ENCODE results near the gene SAMHD1.

The SAMHD1 gene

GRCh38 chr20:36988494-36988966 lies 37.0 kb upstream of the SAMHD1 start:
- H3K4me3 ChIP-seq (ENCODE audit: low read depth, low read length, poor library complexity, severe bottlenecking), result peak overlapping the region; percentile 32
- H3K27ac ChIP-seq (ENCODE audit: low read depth, low read length, poor library complexity, severe bottlenecking), result peak overlapping the region; percentile 51
- no peak for TF ChIP-seq EZH2 (IDR thresholded peaks at IDR 0.05; ENCODE audit: borderline replicate concordance, low read length)
- TF ChIP-seq, protein P1, sequence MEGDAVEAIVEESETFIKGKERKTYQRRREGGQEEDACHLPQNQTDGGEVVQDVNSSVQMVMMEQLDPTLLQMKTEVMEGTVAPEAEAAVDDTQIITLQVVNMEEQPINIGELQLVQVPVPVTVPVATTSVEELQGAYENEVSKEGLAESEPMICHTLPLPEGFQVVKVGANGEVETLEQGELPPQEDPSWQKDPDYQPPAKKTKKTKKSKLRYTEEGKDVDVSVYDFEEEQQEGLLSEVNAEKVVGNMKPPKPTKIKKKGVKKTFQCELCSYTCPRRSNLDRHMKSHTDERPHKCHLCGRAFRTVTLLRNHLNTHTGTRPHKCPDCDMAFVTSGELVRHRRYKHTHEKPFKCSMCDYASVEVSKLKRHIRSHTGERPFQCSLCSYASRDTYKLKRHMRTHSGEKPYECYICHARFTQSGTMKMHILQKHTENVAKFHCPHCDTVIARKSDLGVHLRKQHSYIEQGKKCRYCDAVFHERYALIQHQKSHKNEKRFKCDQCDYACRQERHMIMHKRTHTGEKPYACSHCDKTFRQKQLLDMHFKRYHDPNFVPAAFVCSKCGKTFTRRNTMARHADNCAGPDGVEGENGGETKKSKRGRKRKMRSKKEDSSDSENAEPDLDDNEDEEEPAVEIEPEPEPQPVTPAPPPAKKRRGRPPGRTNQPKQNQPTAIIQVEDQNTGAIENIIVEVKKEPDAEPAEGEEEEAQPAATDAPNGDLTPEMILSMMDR (IDR thresholded peaks at IDR 0.05; ENCODE audit: low read length), result no peak

GRCh38 chr20:36984257-36984638 lies 32.7 kb upstream of the SAMHD1 start:
- no peaks in the 10 kb centered on the region for H3K9me3 ChIP-seq (ENCODE audit: low read length)
- TF ChIP-seq, protein P1 (IDR thresholded peaks at IDR 0.05; ENCODE audit: low read length), result no peak
- no peak for TF ChIP-seq EZH2 (IDR thresholded peaks at IDR 0.05; ENCODE audit: borderline replicate concordance, low read length)
- no peaks in the 10 kb centered on the region for H3F3A ChIP-seq (ENCODE audit: insufficient read depth, low read length)
- H3K27ac ChIP-seq (ENCODE audit: low read depth, low read length, poor library complexity, severe bottlenecking), result no peak overlapping the region
- H4K20me1 ChIP-seq (ENCODE audit: insufficient read depth, low read length), result no peaks in the 10 kb centered on the region
- no peak overlapping the region for H3K4me3 ChIP-seq (ENCODE audit: low read depth, low read length, poor library complexity, severe bottlenecking)
- H3K27me3 ChIP-seq (ENCODE audit: insufficient read depth, low read length), result no peaks in the 10 kb centered on the region
- H3K9ac ChIP-seq (ENCODE audit: low read length), result no peak overlapping the region
- H3K4me1 ChIP-seq (ENCODE audit: insufficient read depth, low read length, severe bottlenecking), result peaks cover 12% of the 10 kb centered on the region
- no peaks in the 10 kb centered on the region for H3K36me3 ChIP-seq (ENCODE audit: insufficient read depth, low read length)
- no peaks in the 10 kb centered on the region for H3K9me2 ChIP-seq (ENCODE audit: low read depth, low read length)
- H3K4me2 ChIP-seq (ENCODE audit: low read length), result no peak overlapping the region
- no peak overlapping the region for H2AFZ ChIP-seq (ENCODE audit: low read length)
- no peaks in the 10 kb centered on the region for H3K79me2 ChIP-seq (ENCODE audit: insufficient read depth, low read length)

More at GRCh38 chr20:36988494-36988966, 37.0 kb upstream of the SAMHD1 start:
- Histone ChIP-seq H3K27me3 (ENCODE audit: insufficient read depth, low read length) (no peaks in the 10 kb centered on the region), H3K36me3 (ENCODE audit: insufficient read depth, low read length) (no peaks in the 10 kb centered on the region), H3K9me3 (ENCODE audit: low read length) (peaks cover 3% of the 10 kb centered on the region), H3F3A (ENCODE audit: insufficient read depth, low read length) (no peaks in the 10 kb centered on the region), H4K20me1 (ENCODE audit: insufficient read depth, low read length) (no peaks in the 10 kb centered on the region), H3K9ac (ENCODE audit: low read length) (peak overlapping the region; percentile 32; the same call in 1 of the 2 replicates), H3K79me2 (ENCODE audit: insufficient read depth, low read length) (no peaks in the 10 kb centered on the region), H3K9me2 (ENCODE audit: low read depth, low read length) (no peaks in the 10 kb centered on the region), H2AFZ (ENCODE audit: low read length) (peak overlapping the region; percentile 71), H3K4me1 (ENCODE audit: insufficient read depth, low read length, severe bottlenecking) (peaks cover 12% of the 10 kb centered on the region), H3K4me2 (ENCODE audit: low read length) (peak overlapping the region; percentile 28)

DNA sequence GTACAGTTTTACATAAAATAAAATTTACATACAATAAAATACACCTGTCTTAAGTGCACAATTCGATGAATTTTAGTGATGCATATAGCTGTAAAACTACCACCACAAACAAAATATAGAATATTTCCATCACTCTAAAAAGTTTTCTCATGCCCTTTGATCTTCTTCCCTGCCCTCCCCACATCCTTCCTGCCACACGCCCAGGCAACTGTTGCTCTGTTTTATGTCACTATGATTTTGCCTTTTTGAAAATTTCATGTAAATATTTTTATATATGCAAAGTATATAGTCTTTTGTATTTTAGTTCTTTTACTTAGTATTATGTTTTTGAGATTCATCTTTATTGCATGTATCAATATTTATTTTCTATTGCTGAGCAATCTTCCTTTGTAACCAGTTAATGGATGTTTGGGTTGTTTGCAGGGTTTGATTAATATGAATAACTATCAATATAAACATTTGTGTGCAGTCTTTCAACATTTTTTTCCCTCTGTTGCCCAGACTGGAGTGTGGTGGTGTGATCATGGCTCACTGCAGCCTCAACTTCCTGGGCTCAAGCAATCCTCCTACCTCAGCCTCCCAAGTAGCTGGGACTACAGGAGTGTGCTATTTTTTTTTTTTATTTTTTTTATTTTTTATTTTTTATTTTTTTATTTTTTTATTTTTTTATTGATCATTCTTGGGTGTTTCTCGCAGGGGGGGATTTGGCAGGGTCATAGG lies 23.8 kb upstream of the SAMHD1 start:
- Histone ChIP-seq H3K79me2 (ENCODE audit: insufficient read depth, low read length) (no peaks in the 10 kb centered on the region), H3K27ac (ENCODE audit: low read depth, low read length, poor library complexity, severe bottlenecking) (no peak overlapping the region), H3K4me1 (ENCODE audit: insufficient read depth, low read length, severe bottlenecking) (peaks cover 4% of the 10 kb centered on the region), H3F3A (ENCODE audit: insufficient read depth, low read length) (no peaks in the 10 kb centered on the region), H3K9me2 (ENCODE audit: low read depth, low read length) (no peaks in the 10 kb centered on the region), H4K20me1 (ENCODE audit: insufficient read depth, low read length) (no peaks in the 10 kb centered on the region), H3K4me2 (ENCODE audit: low read length) (no peak overlapping the region), H3K27me3 (ENCODE audit: insufficient read depth, low read length) (no peaks in the 10 kb centered on the region), H3K36me3 (ENCODE audit: insufficient read depth, low read length) (no peaks in the 10 kb centered on the region), H3K4me3 (ENCODE audit: low read depth, low read length, poor library complexity, severe bottlenecking) (no peak overlapping the region), H2AFZ (ENCODE audit: low read length) (no peak overlapping the region), H3K9me3 (ENCODE audit: low read length) (no peaks in the 10 kb centered on the region), H3K9ac (ENCODE audit: low read length) (no peak overlapping the region)
- no peak for TF ChIP-seq EZH2 (IDR thresholded peaks at IDR 0.05; ENCODE audit: borderline replicate concordance, low read length)
- TF ChIP-seq, protein P1 (IDR thresholded peaks at IDR 0.05; ENCODE audit: low read length), result no peak
